H1 (cell line): ENCODE results near the gene SGO2. TPM values are rescaled to one million over a fixed set of nuclear protein-coding genes. Genes with fewer than 3 reads are reported as not detected.

Experiments used
- BACH1 ChIP-seq: IDR thresholded peaks from 2 replicates; pipeline ENCODE4 v1.6.1; 2012; ENCODE audit warnings: low read length, improper control_type of control experiment
- CHD2 ChIP-seq: IDR thresholded peaks from 2 replicates; pipeline ENCODE4 v1.6.1; 2012; ENCODE audit warnings: low read length, improper control_type of control experiment
- EZH2 ChIP-seq: fragments of 200-600 bp; sonication (generic); IDR thresholded peaks from 2 replicates; pipeline ENCODE4 v1.7.1; 2012; ENCODE audit warnings: low read depth, mild to moderate bottlenecking, moderate library complexity, low read length, inconsistent platforms; ENCODE audit not compliant: severe bottlenecking
- SIRT6 ChIP-seq: IDR thresholded peaks from one replicate; pipeline ENCODE4 v1.7.1; 2012; ENCODE audit warnings: low read length, inconsistent platforms
- SP1 ChIP-seq: IDR thresholded peaks from 2 replicates; pipeline ENCODE4 v1.6.1; 2011; ENCODE audit warnings: low read depth, low read length
- SP4 ChIP-seq: IDR thresholded peaks from 2 replicates; pipeline ENCODE4 v1.6.1; 2012; ENCODE audit warnings: low read length, inconsistent platforms
- TEAD4 ChIP-seq: IDR thresholded peaks from 2 replicates; pipeline ENCODE4 v1.6.1; 2012; ENCODE audit warnings: low read depth, low read length, inconsistent platforms, mixed read lengths
- polyA plus RNA-seq, 7 experiments: library from polyadenylated mRNA; depleted of rRNA in 3 of 7; stranded (reverse) in 5 of 7; unstranded in 2 of 7; fragments of >200 nt in 5 of 7; fragments of 200-250 nt in 2 of 7; gene quantifications; 1 replicate in 5 of 7; 2 replicates in 1 of 7; 4 replicates in 1 of 7; pipeline versions ENCODE4 v1.2.1 to v1.2.3, GENCODE V29; 2011 to 2013; ENCODE audit warnings: missing spikeins in 2 of 7, mixed read lengths in 2 of 7
- total RNA-seq: library from RNA; stranded (reverse); fragmentation: NEBNext Ultra II Directional; extraction: Animal tissue kit (Norgen Biotek cat#: 25700); gene quantifications from 2 replicates; pipeline ENCODE4 v1.2.1, GENCODE V29; 2021
- TF ChIP-seq, protein P1 (sequence below): fragments of 300-600 bp; sonication (generic); IDR thresholded peaks from 2 replicates; pipeline ENCODE4 v1.7.1; 2012; ENCODE audit warnings: low read length, moderate library complexity, mild to moderate bottlenecking, inconsistent platforms; ENCODE audit not compliant: insufficient replicate concordance
- TF ChIP-seq, protein P2 (sequence below): IDR thresholded peaks from 2 replicates; pipeline ENCODE4 v1.6.1; 2012; ENCODE audit warnings: low read length, inconsistent platforms

SGO2 gene
- total and polyA plus RNA-seq, 2 of the 8 experiments (the other 6 are each of a cell fraction or from before 2014, with no cell fraction given), result 2.4 to 33.2 TPM

DNA sequence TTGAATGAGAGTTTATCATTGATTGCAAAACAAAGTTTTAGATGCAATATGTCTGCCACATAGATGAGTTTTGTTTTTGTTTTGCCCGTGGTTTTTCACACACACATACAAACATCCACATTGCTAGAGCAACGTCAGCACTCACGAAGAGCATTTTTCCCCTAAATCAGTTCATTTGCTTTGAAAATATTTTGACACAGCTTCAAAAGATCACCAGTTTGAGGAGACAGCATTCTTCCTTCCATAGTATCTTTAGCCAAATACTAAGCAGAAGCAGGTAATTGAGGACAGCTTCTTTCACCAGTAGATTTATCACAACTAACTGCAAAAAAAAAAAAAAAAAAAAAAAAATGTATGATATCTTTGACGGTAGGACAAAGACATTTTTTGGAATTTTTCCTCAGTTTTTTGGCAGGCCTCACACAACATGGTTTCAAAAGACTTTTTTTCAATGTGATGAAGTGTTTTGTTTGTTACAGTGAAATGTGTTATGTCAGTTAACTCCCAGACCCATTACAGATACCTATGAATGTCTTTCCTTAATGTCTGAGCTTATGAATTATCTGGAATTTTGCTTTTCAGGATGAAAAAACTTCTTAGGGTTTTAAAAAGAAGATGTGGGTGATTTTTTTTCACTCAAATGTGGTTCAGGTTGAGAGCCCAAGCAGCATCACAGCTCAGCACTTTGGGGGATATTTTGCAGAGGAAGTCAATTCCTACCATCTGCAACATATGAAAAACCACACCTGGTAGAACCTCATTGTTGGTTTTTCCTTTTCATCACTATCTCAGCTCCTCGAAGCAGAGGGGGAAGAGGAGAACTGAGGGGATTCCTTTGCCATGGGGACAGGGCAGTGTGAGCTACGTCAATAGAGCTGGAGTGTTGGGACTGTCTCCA is 91.4 kb downstream of the SGO2 start (continued):
- TF ChIP-seq, protein P1, sequence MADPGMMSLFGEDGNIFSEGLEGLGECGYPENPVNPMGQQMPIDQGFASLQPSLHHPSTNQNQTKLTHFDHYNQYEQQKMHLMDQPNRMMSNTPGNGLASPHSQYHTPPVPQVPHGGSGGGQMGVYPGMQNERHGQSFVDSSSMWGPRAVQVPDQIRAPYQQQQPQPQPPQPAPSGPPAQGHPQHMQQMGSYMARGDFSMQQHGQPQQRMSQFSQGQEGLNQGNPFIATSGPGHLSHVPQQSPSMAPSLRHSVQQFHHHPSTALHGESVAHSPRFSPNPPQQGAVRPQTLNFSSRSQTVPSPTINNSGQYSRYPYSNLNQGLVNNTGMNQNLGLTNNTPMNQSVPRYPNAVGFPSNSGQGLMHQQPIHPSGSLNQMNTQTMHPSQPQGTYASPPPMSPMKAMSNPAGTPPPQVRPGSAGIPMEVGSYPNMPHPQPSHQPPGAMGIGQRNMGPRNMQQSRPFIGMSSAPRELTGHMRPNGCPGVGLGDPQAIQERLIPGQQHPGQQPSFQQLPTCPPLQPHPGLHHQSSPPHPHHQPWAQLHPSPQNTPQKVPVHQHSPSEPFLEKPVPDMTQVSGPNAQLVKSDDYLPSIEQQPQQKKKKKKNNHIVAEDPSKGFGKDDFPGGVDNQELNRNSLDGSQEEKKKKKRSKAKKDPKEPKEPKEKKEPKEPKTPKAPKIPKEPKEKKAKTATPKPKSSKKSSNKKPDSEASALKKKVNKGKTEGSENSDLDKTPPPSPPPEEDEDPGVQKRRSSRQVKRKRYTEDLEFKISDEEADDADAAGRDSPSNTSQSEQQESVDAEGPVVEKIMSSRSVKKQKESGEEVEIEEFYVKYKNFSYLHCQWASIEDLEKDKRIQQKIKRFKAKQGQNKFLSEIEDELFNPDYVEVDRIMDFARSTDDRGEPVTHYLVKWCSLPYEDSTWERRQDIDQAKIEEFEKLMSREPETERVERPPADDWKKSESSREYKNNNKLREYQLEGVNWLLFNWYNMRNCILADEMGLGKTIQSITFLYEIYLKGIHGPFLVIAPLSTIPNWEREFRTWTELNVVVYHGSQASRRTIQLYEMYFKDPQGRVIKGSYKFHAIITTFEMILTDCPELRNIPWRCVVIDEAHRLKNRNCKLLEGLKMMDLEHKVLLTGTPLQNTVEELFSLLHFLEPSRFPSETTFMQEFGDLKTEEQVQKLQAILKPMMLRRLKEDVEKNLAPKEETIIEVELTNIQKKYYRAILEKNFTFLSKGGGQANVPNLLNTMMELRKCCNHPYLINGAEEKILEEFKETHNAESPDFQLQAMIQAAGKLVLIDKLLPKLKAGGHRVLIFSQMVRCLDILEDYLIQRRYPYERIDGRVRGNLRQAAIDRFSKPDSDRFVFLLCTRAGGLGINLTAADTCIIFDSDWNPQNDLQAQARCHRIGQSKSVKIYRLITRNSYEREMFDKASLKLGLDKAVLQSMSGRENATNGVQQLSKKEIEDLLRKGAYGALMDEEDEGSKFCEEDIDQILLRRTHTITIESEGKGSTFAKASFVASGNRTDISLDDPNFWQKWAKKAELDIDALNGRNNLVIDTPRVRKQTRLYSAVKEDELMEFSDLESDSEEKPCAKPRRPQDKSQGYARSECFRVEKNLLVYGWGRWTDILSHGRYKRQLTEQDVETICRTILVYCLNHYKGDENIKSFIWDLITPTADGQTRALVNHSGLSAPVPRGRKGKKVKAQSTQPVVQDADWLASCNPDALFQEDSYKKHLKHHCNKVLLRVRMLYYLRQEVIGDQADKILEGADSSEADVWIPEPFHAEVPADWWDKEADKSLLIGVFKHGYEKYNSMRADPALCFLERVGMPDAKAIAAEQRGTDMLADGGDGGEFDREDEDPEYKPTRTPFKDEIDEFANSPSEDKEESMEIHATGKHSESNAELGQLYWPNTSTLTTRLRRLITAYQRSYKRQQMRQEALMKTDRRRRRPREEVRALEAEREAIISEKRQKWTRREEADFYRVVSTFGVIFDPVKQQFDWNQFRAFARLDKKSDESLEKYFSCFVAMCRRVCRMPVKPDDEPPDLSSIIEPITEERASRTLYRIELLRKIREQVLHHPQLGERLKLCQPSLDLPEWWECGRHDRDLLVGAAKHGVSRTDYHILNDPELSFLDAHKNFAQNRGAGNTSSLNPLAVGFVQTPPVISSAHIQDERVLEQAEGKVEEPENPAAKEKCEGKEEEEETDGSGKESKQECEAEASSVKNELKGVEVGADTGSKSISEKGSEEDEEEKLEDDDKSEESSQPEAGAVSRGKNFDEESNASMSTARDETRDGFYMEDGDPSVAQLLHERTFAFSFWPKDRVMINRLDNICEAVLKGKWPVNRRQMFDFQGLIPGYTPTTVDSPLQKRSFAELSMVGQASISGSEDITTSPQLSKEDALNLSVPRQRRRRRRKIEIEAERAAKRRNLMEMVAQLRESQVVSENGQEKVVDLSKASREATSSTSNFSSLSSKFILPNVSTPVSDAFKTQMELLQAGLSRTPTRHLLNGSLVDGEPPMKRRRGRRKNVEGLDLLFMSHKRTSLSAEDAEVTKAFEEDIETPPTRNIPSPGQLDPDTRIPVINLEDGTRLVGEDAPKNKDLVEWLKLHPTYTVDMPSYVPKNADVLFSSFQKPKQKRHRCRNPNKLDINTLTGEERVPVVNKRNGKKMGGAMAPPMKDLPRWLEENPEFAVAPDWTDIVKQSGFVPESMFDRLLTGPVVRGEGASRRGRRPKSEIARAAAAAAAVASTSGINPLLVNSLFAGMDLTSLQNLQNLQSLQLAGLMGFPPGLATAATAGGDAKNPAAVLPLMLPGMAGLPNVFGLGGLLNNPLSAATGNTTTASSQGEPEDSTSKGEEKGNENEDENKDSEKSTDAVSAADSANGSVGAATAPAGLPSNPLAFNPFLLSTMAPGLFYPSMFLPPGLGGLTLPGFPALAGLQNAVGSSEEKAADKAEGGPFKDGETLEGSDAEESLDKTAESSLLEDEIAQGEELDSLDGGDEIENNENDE, result no peak
- no peak for TF ChIP-seq BACH1
- TF ChIP-seq, protein P2, sequence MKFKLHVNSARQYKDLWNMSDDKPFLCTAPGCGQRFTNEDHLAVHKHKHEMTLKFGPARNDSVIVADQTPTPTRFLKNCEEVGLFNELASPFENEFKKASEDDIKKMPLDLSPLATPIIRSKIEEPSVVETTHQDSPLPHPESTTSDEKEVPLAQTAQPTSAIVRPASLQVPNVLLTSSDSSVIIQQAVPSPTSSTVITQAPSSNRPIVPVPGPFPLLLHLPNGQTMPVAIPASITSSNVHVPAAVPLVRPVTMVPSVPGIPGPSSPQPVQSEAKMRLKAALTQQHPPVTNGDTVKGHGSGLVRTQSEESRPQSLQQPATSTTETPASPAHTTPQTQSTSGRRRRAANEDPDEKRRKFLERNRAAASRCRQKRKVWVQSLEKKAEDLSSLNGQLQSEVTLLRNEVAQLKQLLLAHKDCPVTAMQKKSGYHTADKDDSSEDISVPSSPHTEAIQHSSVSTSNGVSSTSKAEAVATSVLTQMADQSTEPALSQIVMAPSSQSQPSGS, result no peak
- no peak for TF ChIP-seq SIRT6
- TF ChIP-seq TEAD4, result no peak
- TF ChIP-seq SP4, result no peak
- no peak for TF ChIP-seq CHD2
- TF ChIP-seq SP1, result no peak
- TF ChIP-seq EZH2, result no peak
